DND-41 (cell line): ENCODE results near the gene FBXO3.

Source experiments
- ATAC-seq: fragments of 200-7000 bp; cut with Tn5 transposase; 3 replicates; pipeline ENCODE4 v1.9.1; 2021; ENCODE audit warnings: low read depth; ENCODE audit not compliant: insufficient read depth
- DNase-seq: peaks from one replicate; pipeline ENCODE4 v3.0.0-alpha.2; 2020
- H2AFZ ChIP-seq: 2 replicates; pipeline ENCODE4 v1.6.0; 2012; ENCODE audit warnings: low read depth, low read length
- H3K27ac ChIP-seq: 2 replicates; pipeline ENCODE4 v1.5.1; 2012; ENCODE audit warnings: low read length, inconsistent platforms
- H3K27me3 ChIP-seq: fragments of 200-600 bp; sonication (generic); 2 replicates; pipeline ENCODE4 v1.6.0; 2012; ENCODE audit warnings: low read length, mild to moderate bottlenecking, inconsistent platforms; ENCODE audit not compliant: insufficient read depth, poor library complexity
- H3K36me3 ChIP-seq: 2 replicates; pipeline ENCODE4 v1.5.1; 2012; ENCODE audit warnings: low read length, inconsistent platforms; ENCODE audit not compliant: insufficient read depth
- H3K4me1 ChIP-seq: 2 replicates; pipeline ENCODE4 v1.5.1; 2012; ENCODE audit warnings: mild to moderate bottlenecking, low read length; ENCODE audit not compliant: insufficient read depth
- H3K4me2 ChIP-seq: 2 replicates; pipeline ENCODE4 v1.6.0; 2012; ENCODE audit warnings: mild to moderate bottlenecking, moderate library complexity, low read length, inconsistent platforms; ENCODE audit not compliant: insufficient read depth
- H3K4me3 ChIP-seq, 2 experiments: fragments of 200-600 bp in 1 of 2; shearing (Covaris generic) in 1 of 2; 2 replicates each; pipeline ENCODE4 v1.5.1; 2012 to 2016; ENCODE audit warnings: inconsistent platforms in 2 of 2, low read length in 2 of 2, mild to moderate bottlenecking in 2 of 2, low read depth in 1 of 2, moderate library complexity in 1 of 2
- H3K79me2 ChIP-seq: 2 replicates; pipeline ENCODE4 v1.6.0; 2012; ENCODE audit warnings: low read length, inconsistent platforms; ENCODE audit not compliant: insufficient read depth
- H3K9ac ChIP-seq: 2 replicates; pipeline ENCODE4 v1.6.0; 2012; ENCODE audit warnings: low read depth, mild to moderate bottlenecking, inconsistent platforms, low read length, moderate library complexity
- H3K9me3 ChIP-seq: 2 replicates; pipeline ENCODE4 v1.5.1; 2012; ENCODE audit warnings: low read length, moderate library complexity, mild to moderate bottlenecking, inconsistent platforms; ENCODE audit not compliant: insufficient read depth, severe bottlenecking
- H4K20me1 ChIP-seq: 2 replicates; pipeline ENCODE4 v1.6.0; 2012; ENCODE audit warnings: low read length; ENCODE audit not compliant: insufficient read depth
- CTCF ChIP-seq: IDR thresholded peaks from 2 replicates; pipeline ENCODE4 v1.5.1; 2012; ENCODE audit warnings: borderline replicate concordance, low read length, moderate library complexity, mild to moderate bottlenecking; ENCODE audit not compliant: poor library complexity, severe bottlenecking; ENCODE audit errors: extremely low read depth
- EZH2 ChIP-seq: IDR thresholded peaks from 3 replicates; pipeline ENCODE4 v1.6.1; 2012; ENCODE audit warnings: borderline replicate concordance, low read depth, mild to moderate bottlenecking, moderate library complexity, low read length, inconsistent platforms; ENCODE audit not compliant: severe bottlenecking

FBXO3 gene

GRCh38 chr11:33804471-33804870 lies 30.2 kb upstream of the FBXO3 start:
- Histone ChIP-seq H3K27me3 (peaks cover 48% of the 10 kb centered on the region), H3K4me1 (no peaks in the 10 kb centered on the region), H4K20me1 (0 out of 2 replicates have a peak, but pooled peaks cover 9% of the 10 kb centered on the region), H3K27ac (no peak overlapping the region), H3K4me3 (no peak overlapping the region), H2AFZ (no peak overlapping the region), H3K4me2 (no peak overlapping the region), H3K36me3 (no peaks in the 10 kb centered on the region), H3K9ac (no peak overlapping the region), H3K9me3 (no peaks in the 10 kb centered on the region), H3K79me2 (no peaks in the 10 kb centered on the region)
- ATAC-seq (no peak), DNase-seq (no peak)
- TF ChIP-seq CTCF (no peak), EZH2 (no peak)

- H3K4me1 ChIP-seq = no peaks in the 10 kb centered on the region
- no peak overlapping the region for H3K27ac ChIP-seq
- 0 out of 2 replicates have a peak, but pooled peaks cover 9% of the 10 kb centered on the region for H4K20me1 ChIP-seq
- peaks cover 42% of the 10 kb centered on the region for H3K27me3 ChIP-seq
- no peak overlapping the region for H3K4me3 ChIP-seq
- no peak for DNase-seq
- no peaks in the 10 kb centered on the region for H3K9me3 ChIP-seq
- no peak for ATAC-seq
- no peak overlapping the region for H3K9ac ChIP-seq
- no peak overlapping the region for H3K4me2 ChIP-seq
- no peak overlapping the region for H2AFZ ChIP-seq
- TF ChIP-seq CTCF (no peak), EZH2 (peak; percentile 81)
- H3K79me2 ChIP-seq = no peaks in the 10 kb centered on the region
- H3K36me3 ChIP-seq = no peaks in the 10 kb centered on the region
Measured at GRCh38 chr11:33802194-33802950, 28.1 kb upstream of the FBXO3 start.

- H2AFZ ChIP-seq = no peak overlapping the region
- no peak overlapping the region for H3K4me3 ChIP-seq
- no peak overlapping the region for H3K4me2 ChIP-seq
- peaks cover 41% of the 10 kb centered on the region for H3K27me3 ChIP-seq
- H3K9ac ChIP-seq = no peak overlapping the region
- no peaks in the 10 kb centered on the region for H3K4me1 ChIP-seq
- H3K36me3 ChIP-seq = no peaks in the 10 kb centered on the region
- ATAC-seq (no peak), DNase-seq (no peak)
- H3K79me2 ChIP-seq = no peaks in the 10 kb centered on the region
- H3K9me3 ChIP-seq = no peaks in the 10 kb centered on the region
- H3K27ac ChIP-seq = no peak overlapping the region
- TF ChIP-seq CTCF (no peak), EZH2 (no peak)
- H4K20me1 ChIP-seq = 0 out of 2 replicates have a peak, but pooled peaks cover 7% of the 10 kb centered on the region
Measured at GRCh38 chr11:33801821-33802193, 27.5 kb upstream of the FBXO3 start.
